Measurements from ENCODE around the gene SERPINA4.

SERPINA4 gene

DNA sequence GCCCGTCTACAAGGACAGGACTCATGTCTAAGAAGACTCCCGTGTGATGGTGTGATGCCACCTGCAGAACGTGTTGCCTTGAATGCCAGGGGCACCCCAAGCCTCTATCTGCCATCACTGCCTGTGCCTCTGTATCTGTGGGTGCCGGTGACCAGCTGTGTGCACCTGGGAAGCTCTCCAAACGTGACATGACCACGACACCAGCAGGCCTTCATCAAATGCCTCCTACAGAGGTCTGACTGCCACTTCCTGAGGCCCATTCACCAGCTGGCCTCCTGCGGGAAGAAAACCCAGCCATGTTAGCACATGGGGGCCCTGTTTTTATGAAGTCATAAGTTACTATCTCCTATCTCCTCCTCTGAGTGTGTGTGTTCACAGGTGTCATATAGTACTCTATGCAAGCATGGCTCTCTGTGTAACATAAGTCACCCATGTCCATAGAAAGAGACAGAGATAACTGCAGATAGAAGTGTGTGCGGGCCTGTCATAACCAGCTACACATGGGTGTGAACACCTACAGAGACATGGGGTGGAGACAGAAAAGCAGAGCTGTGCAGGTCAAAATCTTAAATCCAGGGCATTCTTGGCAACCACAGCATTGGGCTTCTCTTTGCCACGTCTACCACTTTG, 18.3 kb upstream of the SERPINA4 start:
- no peak for DNase-seq (ENCODE audit: low read depth in 3 of 3)

GRCh38 chr14:94543449-94544124, 17.7 kb upstream of the SERPINA4 start:
- no peak for DNase-seq (ENCODE audit: low read depth in 3 of 3)

DNA sequence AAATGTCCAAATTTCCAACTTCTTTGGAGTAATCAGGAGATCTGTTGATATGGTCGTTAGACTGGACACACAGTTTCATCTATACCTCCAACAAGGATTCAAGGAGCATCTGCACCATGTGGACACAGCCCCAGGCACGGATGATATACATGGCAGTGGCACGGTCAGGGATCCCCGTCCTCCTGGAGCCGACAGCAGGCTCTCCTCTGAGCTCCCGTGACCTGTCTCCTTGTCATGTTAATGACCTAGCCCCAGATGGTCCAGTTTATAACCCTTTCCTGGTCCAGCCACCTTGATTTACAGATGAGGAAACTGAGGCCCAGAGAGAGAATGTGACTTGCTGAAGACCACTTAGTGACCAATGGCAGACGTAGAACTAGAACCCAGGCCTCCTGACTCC, 16.5 kb upstream of the SERPINA4 start:
- no peak for DNase-seq (ENCODE audit: low read depth in 3 of 3)

GRCh38 chr14:94545131-94545841, 16.0 kb upstream of the SERPINA4 start:
- DNase-seq (ENCODE audit: low read depth in 3 of 3): no peak

DNA sequence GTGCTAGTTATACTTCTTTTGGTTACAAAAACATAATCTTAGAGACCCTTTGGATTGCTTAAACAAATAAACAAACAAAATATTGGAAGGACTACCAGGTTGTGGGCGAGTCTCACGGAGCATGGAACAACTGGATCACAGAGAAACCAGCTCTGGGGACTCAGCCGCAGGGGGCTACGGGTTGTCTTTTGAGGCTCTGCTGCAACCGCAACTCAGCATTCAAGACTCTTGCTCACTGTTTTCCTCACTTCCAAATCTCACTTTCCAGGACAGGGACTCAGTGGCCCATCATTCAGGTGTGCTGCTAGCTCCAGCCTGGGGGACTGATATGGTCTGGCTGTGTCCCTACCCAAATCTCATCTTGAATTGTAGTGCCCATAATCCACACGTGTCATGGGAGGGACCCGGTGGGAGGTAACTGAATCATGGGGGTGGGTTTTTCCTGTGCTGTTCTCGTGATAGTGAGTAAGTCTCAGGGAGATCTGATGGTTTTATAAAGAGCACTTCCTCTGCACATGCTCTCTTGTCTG, 14.0 kb upstream of the SERPINA4 start:
- DNase-seq (ENCODE audit: low read depth in 3 of 3): no peak

- no peak for DNase-seq (ENCODE audit: low read depth in 3 of 3)
Observed at GRCh38 chr14:94547726-94548125, 13.5 kb upstream of the SERPINA4 start.

DNA sequence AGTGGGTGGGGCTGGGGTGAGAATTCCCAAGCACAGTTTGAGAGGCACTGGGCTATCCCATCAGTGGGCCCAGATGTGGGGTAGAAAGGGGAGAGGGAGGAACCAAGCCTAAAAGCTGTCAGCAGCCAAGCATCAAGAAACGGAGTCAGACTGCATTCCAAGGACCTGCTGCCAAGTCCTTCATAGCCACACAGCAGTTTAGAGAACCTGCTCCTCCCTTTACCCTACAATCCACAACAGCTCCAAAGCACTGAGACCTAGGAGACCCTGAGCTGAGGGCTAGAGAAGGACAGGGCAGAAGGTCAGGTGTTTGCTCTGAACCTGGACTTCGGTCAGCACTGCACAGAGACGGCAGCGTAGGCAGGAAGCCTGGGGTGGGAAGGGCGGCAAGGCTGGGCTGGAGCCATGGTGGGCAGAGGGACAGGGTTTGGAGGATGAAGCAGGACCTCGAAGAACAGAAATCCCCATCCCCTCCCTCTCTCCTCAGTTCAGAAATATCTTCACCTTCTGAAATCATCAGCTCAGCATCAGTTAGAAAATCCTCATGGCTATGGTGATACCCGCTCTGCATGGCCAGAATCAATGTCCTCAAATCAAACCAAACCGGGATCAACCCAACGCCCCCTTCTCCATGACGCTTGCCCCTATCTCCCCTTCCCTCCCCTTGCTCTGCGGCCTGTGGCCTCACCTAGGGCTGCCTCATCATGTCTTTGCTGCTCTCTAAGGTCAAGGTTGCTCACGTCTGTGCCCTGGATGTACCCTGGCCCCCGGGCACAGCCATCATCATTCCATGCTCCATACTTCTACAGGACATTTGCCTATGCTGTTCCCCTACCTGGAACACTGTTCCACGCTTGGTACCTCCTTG, 12.9 kb upstream of the SERPINA4 start:
- DNase-seq (ENCODE audit: low read depth in 3 of 3): no peak

DNA sequence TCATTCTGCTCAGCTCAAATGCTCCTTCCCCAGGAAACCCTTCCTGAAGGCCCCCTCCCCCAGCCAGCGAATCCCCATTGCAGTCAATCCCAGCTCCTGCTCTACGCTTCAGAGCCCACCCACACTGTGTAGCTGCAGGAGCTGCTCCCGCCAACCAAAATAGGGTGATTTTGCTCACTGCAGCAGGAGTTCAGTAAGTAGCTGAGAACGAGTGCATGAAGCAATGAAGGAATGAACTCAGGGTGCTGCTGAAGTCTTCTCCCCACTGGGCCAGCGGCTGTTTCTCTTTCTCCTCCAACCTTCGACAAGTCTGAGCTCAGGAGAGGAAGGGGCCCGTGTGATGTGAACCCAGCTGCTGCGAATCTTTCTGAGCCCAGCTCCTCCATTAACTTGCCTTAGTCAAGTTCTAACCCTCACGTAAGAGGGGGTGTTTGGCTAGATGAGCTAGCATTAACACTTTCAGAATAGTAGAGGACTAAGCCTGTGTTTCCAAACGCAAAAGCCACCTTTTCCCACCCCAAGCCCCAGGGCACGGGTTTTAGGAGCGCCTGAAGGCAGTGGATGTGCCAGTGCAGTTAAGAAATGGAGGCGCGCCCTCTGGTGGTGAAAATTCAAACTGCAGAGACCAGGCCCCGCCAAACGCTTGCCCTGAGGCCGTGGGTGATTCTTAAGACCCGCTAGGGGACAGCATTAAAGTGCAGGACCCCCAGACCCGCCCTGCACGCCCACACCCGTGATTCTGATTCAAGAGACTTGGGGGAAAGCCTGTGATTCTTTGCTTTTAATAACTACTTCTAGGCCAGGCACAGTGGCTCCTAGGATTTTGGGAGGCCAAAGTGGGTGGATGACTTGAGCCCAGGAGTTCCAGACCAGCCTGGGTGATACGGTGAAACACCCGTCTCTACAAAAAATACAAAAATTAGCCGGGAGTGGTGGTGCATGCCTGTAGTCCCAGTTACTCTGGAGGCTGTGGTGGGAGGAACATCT, 11.9 kb upstream of the SERPINA4 start:
- peak; percentile 3 to 49 (median 18) for DNase-seq (ENCODE audit: low read depth in 3 of 3)

DNA sequence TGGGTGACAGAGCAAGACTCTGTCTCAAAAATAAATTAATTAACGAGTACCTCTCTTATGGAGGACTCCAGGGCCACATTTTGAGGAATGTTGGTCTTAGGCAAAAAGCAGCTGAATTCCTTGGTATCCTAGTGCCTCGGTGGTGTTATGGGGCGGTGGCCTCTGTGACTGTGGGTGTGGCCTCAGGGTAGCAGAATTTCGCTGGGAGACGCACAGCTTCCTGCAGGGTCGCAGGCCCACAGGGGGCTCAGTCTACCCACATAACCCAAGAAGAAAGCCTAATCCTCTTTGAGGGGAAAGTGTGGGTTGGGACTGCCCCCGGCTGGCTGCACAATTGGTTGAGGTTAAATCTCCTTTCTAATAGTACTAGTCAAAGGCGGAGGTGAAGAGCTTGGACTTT, 11.2 kb upstream of the SERPINA4 start:
- DNase-seq (ENCODE audit: low read depth in 3 of 3): no peak

DNA sequence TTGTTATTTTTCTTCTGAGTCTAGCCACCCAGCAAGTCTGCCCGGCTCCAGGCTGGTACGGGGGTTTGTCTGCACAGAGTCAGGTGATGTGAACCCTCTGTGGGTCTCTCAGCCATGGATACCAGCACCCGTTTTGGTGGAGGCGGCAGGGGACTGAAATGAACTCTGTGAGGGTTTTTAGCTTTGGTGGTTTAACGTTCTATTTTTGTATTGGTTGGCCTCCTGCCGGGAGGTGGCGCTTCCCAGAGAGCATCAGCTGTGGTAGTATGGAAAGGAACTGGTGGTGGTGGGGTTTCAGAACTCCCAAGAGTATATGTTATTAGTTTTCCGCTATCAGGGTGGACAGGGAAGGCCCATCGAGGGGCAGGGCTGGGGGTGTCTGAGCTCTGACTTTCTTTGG, 5.3 kb upstream of the SERPINA4 start:
- no peak for DNase-seq (ENCODE audit: low read depth in 3 of 3)

GRCh38 chr14:94557327-94557726, 3.9 kb upstream of the SERPINA4 start:
- DNase-seq (ENCODE audit: low read depth in 3 of 3): no peak

GRCh38 chr14:94558842-94559241, 2.4 kb upstream of the SERPINA4 start:
- no peak for DNase-seq (ENCODE audit: low read depth in 3 of 3)

DNA sequence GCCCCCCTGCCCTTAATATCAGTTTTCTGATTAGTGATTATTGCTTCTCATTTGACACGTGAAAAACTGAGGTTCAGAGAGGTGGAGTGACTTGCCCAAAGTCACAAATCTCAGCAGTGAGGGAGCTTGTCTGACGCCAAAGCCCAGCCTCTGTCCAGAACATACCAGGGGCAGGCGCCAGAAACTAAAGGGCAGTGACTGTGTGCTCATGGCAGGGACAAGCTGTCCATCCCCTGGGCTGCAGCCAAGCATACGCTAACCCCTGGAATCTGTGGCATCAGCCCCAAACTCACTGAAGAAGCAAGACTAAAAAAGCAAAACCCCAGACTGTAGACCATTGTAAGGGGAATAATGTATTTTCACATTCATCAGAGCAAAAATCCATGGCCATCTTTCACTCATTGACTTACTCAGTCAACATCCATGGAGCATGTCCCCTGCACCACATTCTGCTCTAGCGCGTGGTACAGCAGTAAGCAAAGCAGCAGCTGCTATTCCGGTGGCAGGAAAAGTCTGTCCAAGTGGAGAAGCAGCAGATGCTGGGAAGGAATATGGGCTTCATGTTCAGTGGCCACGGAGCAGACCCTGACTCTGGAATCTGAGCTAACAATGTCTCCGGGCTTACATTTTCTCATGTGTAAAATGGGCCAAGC, 1.5 kb upstream of the SERPINA4 start:
- no peak for DNase-seq (ENCODE audit: low read depth in 3 of 3)

- no peak for DNase-seq (ENCODE audit: low read depth in 3 of 3)
Observed at GRCh38 chr14:94560291-94560665, 964 bp upstream of the SERPINA4 start.

- DNase-seq (ENCODE audit: low read depth in 3 of 3): no peak
Observed at GRCh38 chr14:94561656-94562010, 391 bp downstream of the SERPINA4 start.

- no peak for DNase-seq (ENCODE audit: low read depth in 3 of 3)
Observed at GRCh38 chr14:94562022-94562421, 780 bp downstream of the SERPINA4 start.

DNA sequence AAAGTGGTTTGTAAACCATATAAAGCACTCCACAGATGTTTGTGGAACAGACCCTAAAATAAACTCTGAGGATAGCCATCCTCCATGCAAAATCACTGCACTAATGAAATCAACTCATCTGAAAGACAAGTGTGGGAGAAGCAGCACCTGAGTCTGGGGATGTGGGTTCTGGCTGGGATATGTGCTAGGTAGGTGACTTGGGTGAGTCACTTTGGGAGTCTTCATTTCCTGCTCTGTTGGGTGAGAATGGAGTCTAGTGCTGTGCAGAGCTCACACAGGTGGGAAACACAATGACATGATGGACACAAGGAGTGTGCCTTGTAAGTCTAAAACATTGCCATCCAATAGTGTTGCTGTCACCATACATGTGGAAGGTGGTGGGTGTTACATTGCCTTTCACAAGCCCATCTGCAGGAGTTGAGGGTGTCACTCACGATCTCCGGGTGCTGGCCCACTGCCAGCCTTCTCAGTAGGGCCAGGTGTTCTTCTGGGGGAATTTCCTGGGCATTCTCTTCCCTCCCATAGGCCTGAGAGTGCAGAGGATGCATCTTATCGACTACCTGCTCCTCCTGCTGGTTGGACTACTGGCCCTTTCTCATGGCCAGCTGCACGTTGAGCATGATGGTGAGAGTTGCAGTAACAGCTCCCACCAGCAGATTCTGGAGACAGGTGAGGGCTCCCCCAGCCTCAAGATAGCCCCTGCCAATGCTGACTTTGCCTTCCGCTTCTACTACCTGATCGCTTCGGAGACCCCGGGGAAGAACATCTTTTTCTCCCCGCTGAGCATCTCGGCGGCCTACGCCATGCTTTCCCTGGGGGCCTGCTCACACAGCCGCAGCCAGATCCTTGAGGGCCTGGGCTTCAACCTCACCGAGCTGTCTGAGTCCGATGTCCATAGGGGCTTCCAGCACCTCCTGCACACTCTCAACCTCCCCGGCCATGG, 2.0 kb downstream of the SERPINA4 start:
- DNase-seq (ENCODE audit: low read depth in 3 of 3): no peak

DNA sequence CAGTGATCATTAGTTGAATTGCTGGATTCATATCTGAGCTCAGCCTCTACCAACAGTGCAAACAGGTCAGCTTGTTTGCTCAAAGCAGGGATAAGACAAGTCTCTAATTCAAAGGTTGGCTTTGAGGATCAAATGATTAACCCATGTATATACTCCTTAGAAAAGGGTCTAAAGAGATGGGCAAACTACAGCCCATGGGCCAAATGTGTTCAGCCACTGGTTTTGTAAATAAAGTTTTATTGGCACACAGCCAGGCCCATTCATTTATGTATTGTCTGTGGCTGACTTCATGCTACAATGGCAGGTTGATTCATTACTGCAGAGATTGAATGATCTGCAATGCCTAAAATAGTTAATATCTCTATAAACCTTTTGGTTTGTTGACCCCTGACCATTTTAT, 3.1 kb downstream of the SERPINA4 start:
- DNase-seq (ENCODE audit: low read depth in 3 of 3): no peak

GRCh38 chr14:94568186-94568585, 6.9 kb downstream of the SERPINA4 start:
- DNase-seq (ENCODE audit: low read depth in 3 of 3): no peak
